ENCODE data around the gene CLHC1.
A peak's percentile ranks its signal among the peaks of the same experiment; 100 is the strongest.
"Not testable (repeated sequence)": the region's sequence is repeated elsewhere in the genome, so short reads cannot be mapped to it uniquely, and the experiment has no call there.

Gene CLHC1

DNA sequence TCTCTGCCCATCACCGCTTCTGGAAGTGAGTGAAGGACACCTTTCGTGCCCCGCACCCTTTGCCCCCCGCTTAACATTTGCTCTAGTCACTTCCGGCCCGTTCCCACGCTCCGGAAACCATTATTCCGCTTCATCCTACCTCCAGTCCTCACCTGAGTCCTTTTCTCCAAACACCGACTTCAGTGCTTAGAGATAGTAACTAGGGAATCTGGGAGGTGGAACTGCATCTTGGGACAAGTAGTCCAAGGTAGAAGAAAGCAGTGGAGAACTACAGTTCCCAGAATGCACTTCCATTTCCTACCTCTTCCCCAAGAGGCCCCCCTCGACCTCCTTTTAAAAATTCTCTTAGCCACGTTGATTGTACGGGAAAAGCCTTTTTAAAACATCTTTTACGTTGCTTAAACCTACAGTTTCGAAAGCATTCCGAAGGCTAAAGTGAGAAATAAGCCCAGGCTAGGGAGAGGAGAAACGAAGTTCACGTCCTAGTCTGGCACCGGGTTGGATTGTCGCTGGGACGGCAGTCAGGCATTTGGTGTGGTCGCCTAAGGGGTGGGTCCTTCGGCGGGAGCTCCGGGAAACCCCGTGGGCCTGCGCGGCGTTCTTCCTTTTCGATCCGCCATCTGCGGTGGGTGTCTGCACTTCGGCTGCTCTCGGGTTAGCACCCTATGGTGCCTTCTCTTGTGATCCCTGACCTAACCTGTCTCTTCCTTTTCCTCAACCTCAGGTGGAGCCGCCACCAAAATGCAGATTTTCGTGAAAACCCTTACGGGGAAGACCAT lies at the start of gene CLHC1, which contains the start of gene RPS27A:
TSS of gene CLHC1 (minus strand) at position 210 of the 779 bp plus-strand sequence. CDS start 9,882 bp downstream, outside the sequence.
TSS of gene RPS27A (plus strand) at position 605 of the 779 bp plus-strand sequence. CDS start at position 742, 137 bp downstream.
- DNase-seq (ENCODE audit: low read depth in 3 of 3): peak; percentile 85 to 93 (median 89)

DNA sequence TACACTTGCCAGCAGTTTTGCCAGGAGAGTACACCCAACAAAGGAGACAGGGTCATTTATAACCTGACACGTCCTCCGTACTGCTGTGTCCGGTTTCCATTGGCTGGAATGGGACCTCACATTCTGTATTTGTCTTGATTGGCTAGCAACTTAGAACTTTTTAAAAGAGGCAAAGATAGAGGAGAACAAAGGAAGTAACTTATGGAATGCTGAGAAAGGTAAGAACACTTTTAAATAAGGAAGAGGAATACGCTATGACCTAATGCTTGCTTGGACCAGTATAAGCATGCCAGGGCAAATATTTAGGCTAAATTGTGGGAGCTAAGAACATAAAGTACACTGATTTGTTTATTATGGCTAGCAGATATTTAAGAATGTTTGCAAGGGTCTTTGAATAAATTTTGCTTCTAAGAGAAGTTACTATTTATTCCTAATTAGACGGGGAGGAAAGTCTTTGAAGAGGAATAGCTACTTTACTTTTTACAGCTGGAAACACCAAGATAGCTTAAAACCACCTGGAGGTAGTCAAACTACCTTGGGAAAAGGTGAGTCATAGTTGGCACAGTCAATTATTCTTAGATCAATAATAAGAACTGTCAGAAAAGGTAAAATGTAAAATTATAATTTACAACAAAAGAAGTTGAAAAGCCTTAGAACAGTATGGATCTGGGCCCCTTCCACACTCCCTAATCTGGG lies 48.9 kb upstream of the CLHC1 start:
- DNase-seq (ENCODE audit: low read depth in 3 of 3): not testable (repeated sequence)

DNA sequence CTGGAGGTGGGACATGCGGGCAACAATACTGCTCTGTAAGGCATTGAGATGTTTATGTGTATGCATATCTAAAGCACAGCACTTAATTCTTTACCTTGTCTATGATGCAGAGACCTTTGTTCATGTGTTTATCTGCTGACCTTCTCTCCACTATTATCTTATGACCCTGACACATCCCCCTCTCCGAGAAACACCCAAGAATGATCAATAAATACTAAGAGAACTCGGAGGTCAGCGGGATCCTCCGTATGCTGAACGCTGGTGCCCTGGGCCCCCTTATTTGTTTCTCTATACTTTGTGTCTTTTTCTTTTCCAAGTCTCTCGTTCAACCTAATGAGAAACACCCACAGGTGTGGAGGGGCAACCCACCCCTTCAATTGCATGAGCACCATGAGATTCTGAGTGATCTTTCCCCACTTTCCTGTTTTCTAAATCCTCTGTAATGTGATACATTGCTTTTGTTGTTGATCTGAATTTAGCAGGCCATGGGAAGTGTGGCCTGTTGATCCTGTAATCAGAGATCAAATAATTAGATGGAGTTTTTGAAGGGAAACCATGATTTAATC lies 47.8 kb upstream of the CLHC1 start:
- DNase-seq (ENCODE audit: low read depth in 3 of 3): not testable (repeated sequence)

DNA sequence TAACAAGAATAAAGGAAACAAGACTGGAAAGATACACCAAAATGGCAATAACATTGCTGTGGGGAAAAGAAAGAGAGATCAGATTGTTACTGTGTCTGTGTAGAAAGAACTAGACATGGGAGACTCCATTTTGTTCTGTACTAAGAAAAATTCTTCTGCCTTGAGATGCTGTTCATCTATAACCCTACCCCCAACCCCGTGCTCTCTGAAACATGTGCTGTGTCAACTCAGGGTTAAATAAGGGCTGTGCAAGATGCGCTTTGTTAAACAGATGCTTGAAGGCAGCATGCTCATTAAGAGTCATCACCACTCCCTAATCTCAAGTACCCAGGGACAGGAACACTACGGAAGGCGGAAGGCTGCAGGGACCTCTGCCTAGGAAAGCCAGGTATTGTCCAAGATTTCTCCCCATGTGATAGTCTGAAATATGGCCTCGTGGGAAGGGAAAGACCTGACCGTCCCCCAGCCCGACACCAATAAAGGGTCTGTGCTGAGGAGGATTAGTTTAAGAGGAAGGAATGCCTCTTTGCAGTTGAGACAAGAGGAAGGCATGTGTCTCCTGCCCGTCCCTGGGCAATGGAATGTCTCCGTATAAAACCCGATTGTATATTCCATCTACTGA lies 47.2 kb upstream of the CLHC1 start:
- not testable (repeated sequence) for DNase-seq (ENCODE audit: low read depth in 3 of 3)

DNA sequence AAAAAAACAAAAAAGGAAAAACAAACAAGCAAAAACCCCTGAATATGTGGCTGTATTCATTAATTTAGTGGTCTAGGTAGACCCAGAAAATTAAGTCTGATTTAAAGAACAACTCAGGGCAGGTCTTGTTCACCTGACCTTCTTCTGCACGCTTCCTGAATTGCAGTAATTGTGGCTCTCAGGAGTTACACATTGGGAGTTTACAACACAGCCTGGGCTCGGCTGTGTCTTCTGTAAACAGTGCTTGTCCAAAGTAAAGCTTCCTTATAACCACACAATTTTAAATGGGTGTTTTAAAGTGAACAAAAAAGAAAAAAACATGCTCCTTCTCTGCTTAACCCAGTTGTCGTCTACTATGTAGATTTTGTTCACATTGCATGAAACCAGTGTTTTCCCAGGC lies 45.2 kb upstream of the CLHC1 start:
- no peak for DNase-seq (ENCODE audit: low read depth in 3 of 3)

DNA sequence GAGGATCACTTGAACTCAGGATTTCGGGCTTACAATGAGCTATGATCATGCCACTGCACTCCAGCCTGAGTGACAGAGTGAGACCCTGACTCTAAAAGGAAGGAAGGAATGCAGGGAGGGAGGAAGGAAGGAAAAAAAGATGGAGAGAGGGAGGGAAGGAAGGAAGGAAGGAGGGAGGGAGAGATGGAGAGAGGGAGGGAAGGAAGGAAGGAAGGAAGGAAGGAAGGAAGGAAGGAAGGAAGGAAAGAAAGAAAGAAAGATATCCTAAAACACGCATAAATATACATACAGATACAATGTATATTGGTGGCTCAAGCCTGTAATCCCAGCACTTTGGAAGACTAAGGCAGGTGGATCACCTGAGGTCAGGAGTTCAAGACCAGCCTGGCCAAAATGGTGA lies 42.3 kb upstream of the CLHC1 start:
- not testable (repeated sequence) for DNase-seq (ENCODE audit: low read depth in 3 of 3)

DNA sequence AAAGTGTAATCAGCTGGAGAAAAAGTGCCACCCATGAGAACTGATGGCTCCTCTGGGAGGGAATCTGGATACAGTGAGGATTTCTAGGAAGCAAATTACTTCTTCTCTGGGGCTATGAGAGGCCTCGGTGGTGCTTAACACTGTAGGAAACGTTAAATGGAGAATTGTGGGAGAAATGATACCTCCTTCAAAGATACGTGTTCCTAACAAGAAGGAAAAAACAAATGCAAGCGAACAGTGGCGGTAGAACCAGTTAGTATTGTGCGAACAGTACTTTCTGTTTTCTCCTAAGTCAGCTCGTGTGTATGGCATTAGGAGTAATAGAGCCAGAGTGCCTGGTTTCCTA lies 37.5 kb upstream of the CLHC1 start:
- no peak for DNase-seq (ENCODE audit: low read depth in 3 of 3)

DNA sequence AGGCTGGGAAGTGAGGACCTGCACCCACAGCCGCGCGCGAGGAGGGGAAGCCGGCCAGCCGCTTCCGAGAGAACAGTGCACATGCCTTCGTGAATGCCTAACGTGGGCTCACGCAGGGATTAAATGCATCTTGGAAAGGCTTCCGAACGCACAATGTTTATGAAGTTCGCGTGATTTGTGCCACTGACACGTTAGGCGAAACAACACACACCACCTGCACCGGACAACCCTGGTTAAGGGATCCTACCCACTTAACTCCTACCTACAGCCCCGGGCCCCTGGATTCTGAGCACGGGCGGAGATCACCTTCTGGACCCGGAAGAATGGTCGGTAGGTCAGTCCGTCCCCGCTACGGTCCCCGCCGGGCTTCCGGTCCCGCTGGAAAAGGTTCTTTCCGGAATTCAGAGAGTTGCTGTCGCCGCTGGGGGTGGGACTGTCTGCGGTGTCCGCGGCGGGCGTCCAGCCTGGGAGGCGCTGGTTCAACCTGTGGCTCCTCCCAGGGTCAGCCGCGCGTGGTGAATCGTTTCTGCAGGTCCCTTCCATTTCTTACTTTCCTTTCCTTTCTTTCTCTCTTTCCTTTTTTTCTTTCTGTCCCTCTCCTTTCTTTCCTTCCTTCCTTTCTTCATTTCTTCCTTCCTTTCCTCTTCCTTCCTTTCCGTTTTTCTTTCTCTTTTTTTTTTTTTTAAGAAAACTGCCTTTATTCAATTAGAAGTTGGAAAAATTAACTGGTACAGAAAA lies 37.0 kb upstream of the CLHC1 start, which contains the start of gene MTIF2:
TSS of gene MTIF2 (minus strand) at position 325 of the 738 bp plus-strand sequence. CDS start 5,373 bp downstream, outside the sequence.
- DNase-seq (ENCODE audit: low read depth in 3 of 3): peak; percentile 85 to 93 (median 86)

DNA sequence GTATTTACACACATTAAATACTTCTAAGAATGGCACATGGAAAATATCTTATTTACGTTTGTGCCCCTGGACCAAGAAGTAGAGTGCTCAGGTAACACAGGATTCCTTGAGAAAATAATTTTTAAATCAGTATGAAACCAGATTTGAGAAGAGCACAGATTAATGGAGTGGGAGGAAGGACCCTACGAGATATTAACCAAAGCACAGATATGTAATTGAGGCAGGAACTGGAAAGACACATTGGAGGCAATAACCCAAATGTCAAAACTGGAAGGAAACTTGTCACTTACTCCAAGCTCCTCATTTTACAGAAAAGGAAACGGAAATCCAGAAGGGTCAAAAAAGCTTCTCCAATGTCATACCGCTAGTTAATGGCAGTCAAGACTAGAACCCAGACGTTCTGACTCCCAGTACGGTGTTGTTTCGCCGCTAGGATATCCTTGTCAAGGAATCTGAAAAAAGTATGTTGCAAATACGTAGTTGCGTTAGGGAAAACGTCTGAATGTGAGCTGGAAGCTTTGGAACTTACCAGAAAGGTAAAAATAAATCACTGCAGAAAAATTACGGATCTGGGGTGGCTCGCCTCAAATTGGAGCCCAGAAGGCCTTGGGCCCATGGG lies 36.3 kb upstream of the CLHC1 start:
- no peak for DNase-seq (ENCODE audit: low read depth in 3 of 3)

DNA sequence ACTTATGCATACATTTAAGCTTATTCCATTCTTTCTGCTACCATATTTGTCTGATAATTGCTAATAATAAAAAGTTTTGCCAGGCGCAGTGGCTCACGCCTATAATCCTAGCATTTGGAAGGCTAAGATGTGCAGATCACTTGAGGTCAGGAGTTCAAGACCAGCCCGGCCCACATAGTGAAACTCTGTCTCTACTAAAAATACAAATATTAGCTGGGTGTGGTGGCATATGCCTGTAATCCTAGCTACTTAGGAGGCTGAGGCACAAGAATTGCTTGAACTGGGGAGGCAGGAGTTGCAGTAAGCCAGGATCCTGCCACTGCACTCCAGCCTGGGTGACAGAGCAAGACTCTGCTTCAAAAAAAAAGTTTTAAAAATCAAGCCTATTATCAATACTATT lies 27.5 kb upstream of the CLHC1 start:
- DNase-seq (ENCODE audit: low read depth in 3 of 3): not testable (repeated sequence)

DNA sequence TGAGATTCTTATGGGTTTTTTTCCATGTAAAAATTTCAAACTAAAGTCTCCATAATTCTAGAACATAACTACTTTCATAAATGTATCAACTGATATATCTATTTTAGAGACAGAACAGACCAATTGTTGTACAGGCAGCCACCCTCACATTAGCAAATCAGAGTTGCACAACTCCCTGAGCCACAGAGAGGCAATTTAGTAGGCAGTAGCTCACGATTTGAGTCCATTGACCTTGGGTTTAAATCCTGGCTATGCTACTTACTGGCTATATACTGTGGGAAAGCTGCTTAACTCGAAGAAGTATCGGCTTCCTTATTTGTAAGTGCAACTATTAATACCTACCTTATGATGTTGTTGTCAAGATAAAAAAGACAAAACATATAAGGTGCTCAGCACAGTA lies 20.7 kb upstream of the CLHC1 start:
- DNase-seq (ENCODE audit: low read depth in 3 of 3): no peak

DNA sequence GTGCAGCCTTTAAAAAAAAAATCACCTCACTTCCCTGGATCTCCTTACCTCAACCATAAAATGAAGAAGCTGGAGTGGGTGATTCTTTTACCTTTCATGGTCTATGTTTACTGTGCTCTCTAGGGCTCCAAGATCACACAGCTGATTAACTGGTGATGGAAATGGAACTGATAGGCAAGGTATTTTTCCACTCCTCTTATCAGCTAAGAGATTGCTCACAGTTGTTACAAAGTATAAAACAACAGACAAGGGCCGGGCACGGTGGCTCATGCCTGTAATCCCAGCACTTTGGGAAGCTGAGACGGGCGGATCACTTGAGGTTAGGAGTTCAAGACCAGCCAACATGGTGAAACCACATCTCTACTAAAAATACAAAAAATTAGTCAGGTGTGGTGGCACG lies 14.9 kb upstream of the CLHC1 start:
- no peak for DNase-seq (ENCODE audit: low read depth in 3 of 3)

DNA sequence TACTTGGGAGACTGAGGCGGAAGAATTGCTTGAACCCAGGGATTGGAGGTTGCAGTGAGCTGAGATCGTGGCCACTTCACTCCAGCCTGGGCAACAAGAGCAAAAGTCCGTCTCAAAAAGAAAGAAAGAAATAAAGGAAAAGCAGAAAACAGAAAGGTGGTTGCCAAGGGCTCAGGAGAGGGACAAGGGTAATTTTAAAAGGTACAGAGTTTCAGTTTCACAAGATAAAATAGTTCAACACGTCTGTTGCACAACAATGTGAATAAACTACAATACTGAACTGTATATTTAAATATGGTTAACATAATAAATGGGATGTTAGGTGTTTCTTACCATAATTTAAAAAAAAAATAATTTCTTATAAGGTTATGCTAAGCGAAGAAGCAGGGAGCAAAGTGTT lies 13.3 kb upstream of the CLHC1 start:
- DNase-seq (ENCODE audit: low read depth in 3 of 3): no peak

DNA sequence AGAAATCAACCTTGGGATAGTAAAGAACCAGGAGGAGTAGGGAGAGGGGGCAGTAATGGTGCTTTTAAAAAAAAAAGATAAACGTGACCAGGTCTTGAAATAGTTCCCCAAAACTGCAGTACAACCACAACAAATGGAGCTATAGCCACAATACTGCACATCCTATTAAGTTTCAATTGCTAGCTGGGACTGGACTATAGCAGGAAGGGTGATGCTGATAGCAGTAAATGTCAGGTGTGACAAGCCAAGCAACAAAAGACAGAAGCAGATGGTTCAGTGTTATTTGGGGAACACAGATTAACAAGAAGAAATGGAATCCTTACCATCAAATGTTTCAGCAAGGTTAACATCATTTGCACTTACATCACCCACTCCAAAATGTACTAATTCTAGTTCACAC lies 10.5 kb upstream of the CLHC1 start:
- DNase-seq (ENCODE audit: low read depth in 3 of 3): no peak

DNA sequence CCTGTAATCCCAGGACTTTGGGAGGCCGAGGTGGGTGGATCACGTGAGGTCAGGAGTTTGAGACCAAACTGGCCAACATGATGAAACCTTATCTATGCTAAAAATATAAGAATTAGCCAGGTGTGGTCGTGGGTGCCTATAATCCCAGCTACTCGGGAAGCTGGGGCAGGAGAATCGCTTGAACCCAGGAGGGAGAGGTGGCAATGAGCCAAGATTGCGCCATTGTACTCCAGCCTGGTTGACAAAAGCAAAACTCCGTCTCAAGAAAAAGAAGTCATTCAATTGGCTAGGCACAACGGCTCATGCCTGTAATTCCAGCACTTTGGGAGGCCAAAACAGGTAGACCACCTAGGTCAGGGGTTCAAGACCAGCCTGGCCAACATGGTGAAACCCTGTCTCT lies 9.5 kb upstream of the CLHC1 start:
- DNase-seq (ENCODE audit: low read depth in 3 of 3): not testable (repeated sequence)

DNA sequence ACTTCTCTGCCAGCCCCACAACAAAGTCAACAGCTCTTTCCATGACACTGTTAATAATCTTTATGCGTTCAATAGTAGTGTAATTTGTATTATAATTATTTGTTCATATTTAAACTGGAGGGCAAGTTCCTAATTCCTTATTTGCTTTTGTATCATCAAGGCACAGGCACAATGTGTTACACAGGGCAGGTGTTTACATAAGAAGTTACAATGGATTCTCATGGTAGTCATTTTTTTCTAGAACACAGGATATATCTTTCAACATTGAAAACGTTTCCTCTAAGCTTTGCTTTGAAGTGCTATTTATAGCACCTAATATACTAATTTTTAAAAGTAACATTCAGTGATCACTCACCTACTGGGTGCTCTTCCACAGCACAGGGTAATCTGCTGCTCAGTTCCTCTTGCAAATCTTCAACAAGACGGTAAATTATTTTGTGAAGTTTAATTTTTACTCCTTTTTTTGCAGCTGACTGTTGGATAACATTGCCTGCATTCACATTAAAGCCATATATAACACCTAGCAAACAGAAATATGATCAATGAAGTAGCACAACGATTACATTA lies 7.6 kb upstream of the CLHC1 start:
- DNase-seq (ENCODE audit: low read depth in 3 of 3): no peak

DNA sequence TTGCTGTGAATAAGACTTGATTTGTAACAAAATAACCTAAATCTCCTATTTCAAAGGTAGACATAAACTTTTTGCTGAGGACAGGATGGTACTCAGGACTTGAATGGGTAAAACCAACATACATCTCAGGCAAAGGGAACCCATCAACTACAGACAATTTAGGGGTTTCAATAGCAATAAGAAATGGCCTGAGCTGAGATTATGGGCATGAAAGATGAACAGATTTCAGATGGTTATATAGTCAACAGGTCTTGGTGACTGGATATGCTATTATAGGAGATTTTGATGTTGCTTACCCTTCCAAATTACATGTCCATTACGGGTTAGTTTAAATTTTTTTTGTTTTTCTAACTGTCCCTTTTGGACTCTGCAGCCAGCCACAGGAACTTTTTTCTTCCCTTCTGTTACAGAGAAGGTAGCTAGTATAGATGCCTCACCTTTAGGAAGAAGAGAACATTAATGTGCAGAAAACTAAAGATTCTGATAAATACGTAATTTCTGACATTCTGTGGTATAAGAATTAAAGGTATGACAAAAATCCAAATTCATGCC lies 5.0 kb upstream of the CLHC1 start:
- DNase-seq (ENCODE audit: low read depth in 3 of 3): no peak

DNA sequence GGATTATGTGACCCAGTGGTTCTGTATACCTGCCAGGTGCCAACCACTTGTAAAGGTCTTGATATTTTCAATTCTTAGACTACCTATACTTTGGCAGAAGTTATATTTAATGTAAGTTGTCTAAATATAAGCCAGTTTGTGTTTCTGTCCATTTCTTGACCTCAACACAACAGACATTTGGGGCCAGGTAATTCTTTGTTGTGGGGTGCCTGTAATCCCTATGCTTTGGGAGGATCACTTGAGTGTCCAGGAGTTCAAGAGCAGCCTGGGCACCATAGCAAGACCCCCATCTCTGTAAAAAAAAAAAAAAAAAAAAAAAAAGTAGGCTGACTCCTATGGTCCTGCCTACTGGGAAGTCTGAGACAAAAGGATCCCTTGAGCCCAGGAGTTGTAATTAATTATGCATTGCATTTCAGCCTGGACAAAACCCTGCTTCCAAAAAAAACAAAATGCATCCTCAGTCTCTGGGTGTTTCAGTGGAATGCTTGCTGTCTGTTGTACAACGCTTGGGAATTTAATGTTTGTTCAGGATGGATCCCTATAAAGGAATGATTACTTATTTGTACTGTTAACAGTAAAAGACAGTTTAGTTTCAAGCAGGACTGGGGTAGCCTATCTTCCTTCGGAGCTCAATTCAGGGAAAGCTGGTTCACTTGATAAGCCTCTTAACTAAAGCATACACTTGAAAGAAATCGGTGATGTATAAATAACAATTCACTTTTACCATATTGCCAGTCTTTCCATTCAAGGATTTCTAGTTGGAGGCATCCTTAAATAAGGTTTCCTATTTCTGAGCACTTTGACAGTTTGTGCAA lies 3.8 kb upstream of the CLHC1 start:
- DNase-seq (ENCODE audit: low read depth in 3 of 3): no peak

DNA sequence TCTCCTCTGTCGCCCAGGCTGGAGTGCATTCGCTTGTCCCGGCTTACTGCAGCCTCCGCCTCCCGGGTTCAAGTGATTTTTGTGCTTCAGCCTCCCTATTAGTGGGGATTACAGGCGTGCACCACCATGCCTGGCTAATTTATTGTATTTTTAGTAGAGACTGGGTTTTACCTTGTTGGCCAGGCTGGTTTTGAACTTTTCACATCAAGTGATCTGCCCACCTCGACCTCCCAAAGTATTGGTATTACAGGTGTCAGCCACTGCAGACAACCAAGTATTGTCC lies 1.5 kb upstream of the CLHC1 start:
- no peak for DNase-seq (ENCODE audit: low read depth in 3 of 3)

All from stimulated activated CD4-positive, alpha-beta T cell treated with anti-CD3 and anti-CD28 coated beads, TNF-alpha, amount 100 ng/mL, for 24 hours (primary cell).